HG03354 (cell line): ENCODE measurements around the gene CTR9.
"Not testable (repeated sequence)": the region's sequence is repeated elsewhere in the genome, so short reads cannot be mapped to it uniquely, and the experiment has no call there.

Experiments
- ATAC-seq: cut with Tn5 transposase; IDR thresholded peaks from one replicate; pipeline ENCODE4 v1.9.1; 2021; ENCODE audit warnings: mild to moderate bottlenecking; ENCODE audit not compliant: unreplicated experiment, poor library complexity, severe bottlenecking

The CTR9 gene

GRCh38 chr11:10808235-10808552 is 57.1 kb downstream of the CTR9 start:
- peak; percentile 3 for ATAC-seq

DNA sequence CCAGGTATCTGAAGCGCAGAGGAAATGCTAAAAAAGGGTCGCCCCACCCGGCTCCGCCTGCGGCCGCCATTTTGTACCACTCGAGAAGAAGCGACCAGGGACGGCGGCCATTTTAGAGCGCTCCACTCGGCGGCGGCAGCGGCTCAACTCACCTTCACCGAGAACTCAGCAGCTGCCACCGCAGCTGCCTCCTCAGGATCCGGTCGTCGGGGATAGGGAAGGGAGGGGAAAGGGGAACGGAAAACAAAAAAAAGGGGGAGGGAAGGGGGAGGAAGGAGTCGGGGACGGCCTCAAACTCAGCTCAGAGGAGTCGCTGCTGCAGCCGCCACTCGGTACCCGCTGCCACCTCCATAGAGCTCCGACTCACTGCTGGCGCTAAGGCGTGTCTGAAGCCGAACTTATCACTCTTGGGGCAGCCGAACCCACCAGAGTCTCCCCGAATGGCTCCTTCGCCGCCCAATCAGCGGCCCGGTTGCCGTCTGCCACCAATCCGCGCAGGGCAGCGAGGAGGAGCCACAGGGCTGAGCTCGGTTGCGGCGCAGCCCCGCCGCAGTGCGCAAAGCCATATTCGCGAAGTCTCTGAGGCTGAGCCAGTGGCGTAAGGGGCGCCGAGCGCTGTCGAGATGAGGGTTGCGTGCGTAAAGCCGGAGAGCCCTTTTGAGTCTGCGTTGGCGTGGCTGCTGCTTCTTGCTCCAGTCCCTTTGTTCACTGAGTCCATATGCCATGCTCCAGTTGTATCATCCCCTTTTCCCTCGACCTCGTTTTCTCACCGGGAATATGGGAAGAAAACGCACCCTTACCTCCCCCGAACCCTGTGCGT is 57.7 kb downstream of the CTR9 start, which contains the start of gene EIF4G2:
EIF4G2 (minus strand) TSS at position 374 of the 820 bp plus-strand sequence.
- ATAC-seq = peak; percentile 92

DNA sequence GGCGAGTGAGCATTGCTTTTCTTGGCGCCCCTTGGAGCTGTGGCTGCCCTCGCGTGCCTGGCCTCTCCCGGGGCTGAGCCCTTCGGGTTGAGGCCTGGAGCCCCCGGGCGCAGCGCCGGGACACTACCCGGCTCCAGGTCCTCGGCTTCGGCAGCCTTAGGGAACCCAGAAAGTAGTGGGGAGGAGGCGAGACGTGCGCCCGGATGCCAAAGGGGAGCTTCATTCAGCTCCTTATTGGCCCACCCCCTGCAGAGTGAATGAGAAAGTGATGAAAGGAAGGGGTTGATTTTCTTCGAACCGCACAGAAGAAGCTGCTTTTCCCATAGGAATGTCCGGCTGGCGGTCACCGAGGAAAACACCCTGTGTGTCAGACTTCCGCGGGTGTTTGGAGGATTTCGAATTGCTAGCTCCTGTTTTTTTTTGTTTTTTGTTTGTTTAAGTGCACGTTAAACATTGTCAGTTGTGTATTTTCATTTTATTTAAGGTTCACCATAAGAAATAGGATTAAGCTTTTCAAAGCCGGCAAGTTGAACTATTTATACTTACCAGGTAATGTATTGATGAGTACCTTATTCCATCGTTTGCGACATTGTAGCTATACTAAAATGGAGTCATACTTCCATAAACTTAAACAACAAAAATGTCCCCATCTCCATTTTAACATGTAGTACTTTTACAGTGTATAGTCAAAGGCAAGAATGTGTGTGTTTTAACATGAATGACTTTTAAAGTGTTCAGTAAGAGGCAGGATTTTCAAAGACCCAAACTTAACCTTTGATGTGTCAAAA is 58.5 kb downstream of the CTR9 start:
- ATAC-seq = peak; percentile 27

GRCh38 chr11:10813945-10814344 is 62.9 kb downstream of the CTR9 start:
- no peak for ATAC-seq

GRCh38 chr11:10818594-10818993 is 67.5 kb downstream of the CTR9 start:
- ATAC-seq = no peak

- not testable (repeated sequence) for ATAC-seq
These were observed 71.4 kb downstream of the CTR9 start for GRCh38 chr11:10822491-10822890.

DNA sequence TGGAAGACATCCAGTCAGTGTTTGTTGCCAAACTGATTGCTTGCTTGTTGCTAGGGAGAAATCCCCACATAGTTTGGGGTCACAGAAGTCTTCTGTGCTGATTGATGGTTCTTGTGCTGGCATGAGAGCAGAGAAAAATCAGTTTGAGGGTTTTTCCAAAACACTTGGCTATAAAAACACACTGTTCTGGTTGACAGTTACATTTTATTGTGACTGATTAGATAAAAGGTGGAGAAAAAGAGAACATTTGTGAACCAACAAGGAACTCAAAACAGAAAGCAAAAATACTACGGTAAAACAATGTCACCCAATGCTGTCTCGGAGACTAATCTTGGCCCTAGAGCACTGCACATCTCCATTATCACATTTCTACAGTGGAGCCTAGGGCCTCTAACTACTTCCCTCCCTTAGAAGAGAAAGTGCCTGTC is 72.1 kb downstream of the CTR9 start:
- ATAC-seq = no peak

GRCh38 chr11:10824888-10825287 is 73.8 kb downstream of the CTR9 start:
- peak; percentile 89 for ATAC-seq

DNA sequence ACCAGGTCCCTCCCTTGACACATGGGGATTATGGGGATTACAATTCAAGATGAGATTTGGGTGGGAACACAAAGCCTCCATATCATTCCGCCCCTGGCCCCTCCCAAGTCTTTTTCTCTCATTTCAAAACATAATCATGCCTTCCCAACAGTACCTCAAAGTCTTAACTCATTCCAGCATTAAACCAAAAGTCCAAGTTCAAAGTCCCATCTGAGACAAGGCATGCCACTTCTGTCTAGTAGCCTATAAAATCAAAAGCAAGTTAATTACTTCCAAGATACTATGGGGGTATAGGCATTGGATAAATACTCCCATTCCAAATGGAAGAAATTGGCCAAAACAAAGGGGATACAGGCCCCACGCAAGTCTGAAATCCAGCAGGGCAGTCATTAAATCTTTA is 77.4 kb downstream of the CTR9 start:
- ATAC-seq = no peak

GRCh38 chr11:10829139-10829538 is 78.1 kb downstream of the CTR9 start:
- no peak for ATAC-seq
